Esophagus muscularis mucosa (tissue), 4 donors: ENCODE measurements around the gene KCNS1. TPM values are rescaled to one million over a fixed set of nuclear protein-coding genes. Genes with fewer than 3 reads are reported as not detected.

Source experiments
- DNase-seq: peaks from one replicate; pipeline ENCODE4 v3.0.0-alpha.2; 2017; ENCODE audit errors: extremely low spot score
- H3K27ac ChIP-seq, 4 donors: fragments of 200-600 bp; sonication (generic); replicated peaks in 1 of 4; 1 replicate in 3 of 4; 2 replicates in 1 of 4; pipeline ENCODE4 v1.5.1; 2016 to 2019; ENCODE audit warnings: mild to moderate bottlenecking in 1 of 4
- H3K27me3 ChIP-seq, 4 donors: fragments of 200-600 bp; sonication (generic); one replicate each; pipeline versions ENCODE4 v1.5.1 to v1.6.0; 2016 to 2019
- H3K36me3 ChIP-seq, 4 donors: fragments of 200-600 bp; sonication (generic); one replicate each; pipeline ENCODE4 v1.5.1; 2016 to 2019
- H3K4me1 ChIP-seq, 4 donors: fragments of 200-600 bp; sonication (generic); one replicate each; pipeline ENCODE4 v1.5.1; 2016 to 2019
- H3K4me3 ChIP-seq, 4 donors: fragments of 200-600 bp; sonication (generic); 1 replicate in 2 of 4; 2 replicates in 2 of 4; pipeline ENCODE4 v1.5.1; 2016 to 2019; ENCODE audit warnings: mild to moderate bottlenecking in 4 of 4, moderate library complexity in 1 of 4
- H3K9me3 ChIP-seq, 4 donors: fragments of 200-600 bp; sonication (generic); 1 replicate in 3 of 4; 2 replicates in 1 of 4; pipeline ENCODE4 v1.5.1; 2016 to 2019
- CTCF ChIP-seq, 3 experiments: fragments of 200-600 bp in 2 of 3; fragments of 450-650 bp in 1 of 3; sonication (generic) in 2 of 3; IDR thresholded peaks; one replicate each; pipeline ENCODE4 v1.5.1; 2017 to 2019; ENCODE audit warnings: antibody characterized with exemption in 3 of 3, mild to moderate bottlenecking in 2 of 3, moderate library complexity in 1 of 3
- EP300 ChIP-seq: sonication (generic); formaldehyde crosslinking; IDR thresholded peaks from one replicate; pipeline ENCODE4 v1.6.1; 2017; ENCODE audit warnings: antibody characterized with exemption
- POLR2A ChIP-seq: fragments of 450-650 bp; IDR thresholded peaks from one replicate; pipeline ENCODE4 v1.6.1; 2017; ENCODE audit warnings: antibody characterized with exemption, moderate library complexity, mild to moderate bottlenecking, low read depth
- POLR2AphosphoS5 ChIP-seq, 2 donors: sonication (generic); formaldehyde crosslinking; IDR thresholded peaks; one replicate each; pipeline ENCODE4 v1.6.1; 2017; ENCODE audit warnings: antibody characterized with exemption in 2 of 2
- WGBS: methylation state at CpG from one replicate; pipeline ENCODE4 v1.1.5; 2018; 5-methylcytosine and 5-hydroxymethylcytosine counted together
- intact Hi-C: fragments of 100-400 bp; cut with DNase I; formaldehyde crosslinking; loops from one replicate; pipeline ENCODE4 v1.15.1; 2023
- total RNA-seq, 4 donors: library from RNA; depleted of rRNA; stranded (reverse); fragments of >200 nt; gene quantifications; one replicate each; pipeline versions ENCODE4 v1.1.0 to v1.2.1, GENCODE V29; 2016

Gene KCNS1
- total RNA-seq, 4 donors from 2014 or later: 0.17 TPM; not detected in 3

GRCh38 chr20:45136911-45137310 lies 36.0 kb upstream of the KCNS1 start:
- Histone ChIP-seq H3K9me3 (peaks cover 0 to 6% (median 0%) of the 10 kb centered on the region in 4 donors), H3K27ac (no peak overlapping the region), H3K27me3 (peaks cover 0 to 42% (median 0%) of the 10 kb centered on the region in 4 donors), H3K36me3 (no peaks in the 10 kb centered on the region), H3K4me3 (no peak overlapping the region), H3K4me1 (no peaks in the 10 kb centered on the region)
- intact Hi-C loops: no loop called here
- TF ChIP-seq CTCF (IDR thresholded peaks at IDR 0.05) (no peak), POLR2AphosphoS5 (IDR thresholded peaks at IDR 0.05) (no peak), POLR2A (no peak), EP300 (no peak)
- 47% methylated on average over 2 of the region's 2 CpGs for WGBS
- no peak for DNase-seq

GRCh38 chr20:45128099-45128498 lies 27.2 kb upstream of the KCNS1 start:
- intact Hi-C loops: no loop called here
- no peak overlapping the region for H3K4me3 ChIP-seq

GRCh38 chr20:45124365-45124764 lies 23.4 kb upstream of the KCNS1 start, which contains the start of gene WFDC12:
WFDC12 (minus strand) TSS chr20:45124465; CDS start chr20:45124447, 18 bp downstream.
- intact Hi-C loops: no loop called here
- peaks cover 0 to 3% (median 0%) of the 10 kb centered on the region in 4 donors for H3K9me3 ChIP-seq
- H3K4me3 ChIP-seq: no peak within 1 kb of the TSS
- TF ChIP-seq EP300: no peak
- TF ChIP-seq POLR2A: no peak
- no peak for TF ChIP-seq CTCF (IDR thresholded peaks at IDR 0.05)
- TF ChIP-seq POLR2AphosphoS5 (IDR thresholded peaks at IDR 0.05): no peak
- H3K27ac ChIP-seq: no peak within 1 kb of the TSS
- peaks cover 0 to 31% (median 0%) of the 10 kb centered on the region in 4 donors for H3K27me3 ChIP-seq
- WGBS: 85% methylated on average over 6 of the region's 6 CpGs
- DNase-seq: peak; percentile 55
- no peaks in the 10 kb centered on the region for H3K4me1 ChIP-seq
- H3K36me3 ChIP-seq: no peaks in the 10 kb centered on the region

More at GRCh38 chr20:45128099-45128498, 27.2 kb upstream of the KCNS1 start:
- DNase-seq: peak; percentile 45
- TF ChIP-seq POLR2AphosphoS5 (IDR thresholded peaks at IDR 0.05): no peak
- no peak for TF ChIP-seq CTCF (IDR thresholded peaks at IDR 0.05)
- no peak for TF ChIP-seq POLR2A
- Histone ChIP-seq H3K36me3 (no peaks in the 10 kb centered on the region), H3K27me3 (peaks cover 0 to 26% (median 0%) of the 10 kb centered on the region in 4 donors), H3K27ac (no peak overlapping the region), H3K9me3 (no peaks in the 10 kb centered on the region), H3K4me1 (no peaks in the 10 kb centered on the region)
- WGBS: 71% methylated on average over 2 of the region's 2 CpGs

- no peak for TF ChIP-seq POLR2AphosphoS5 (IDR thresholded peaks at IDR 0.05)
- no peak for TF ChIP-seq CTCF (IDR thresholded peaks at IDR 0.05)
- TF ChIP-seq EP300: no peak
- TF ChIP-seq POLR2A: no peak
- H3K27me3 ChIP-seq: peaks cover 0 to 37% (median 0%) of the 10 kb centered on the region in 4 donors
- no peak overlapping the region for H3K4me3 ChIP-seq
- intact Hi-C loops: no loop called here
- peak; percentile 37 for DNase-seq
- H3K27ac ChIP-seq: no peak overlapping the region
- no peaks in the 10 kb centered on the region for H3K36me3 ChIP-seq
- 95% methylated on average over 2 of the region's 2 CpGs for WGBS
- H3K9me3 ChIP-seq: peaks cover 0 to 3% (median 0%) of the 10 kb centered on the region in 4 donors
- H3K4me1 ChIP-seq: no peaks in the 10 kb centered on the region
Measured at GRCh38 chr20:45121388-45121787, 20.5 kb upstream of the KCNS1 start.
